A673 (cell line): ENCODE results near the gene FPR2. TPM values are rescaled to one million over a fixed set of nuclear protein-coding genes. Genes with fewer than 3 reads are reported as not detected.

Experiments
- BruUV-seq: library from RNA; stranded (reverse); fragments of 400-500 nt; replicated peaks from 2 replicates; lab custom pipeline; 2021; lab: Mats Ljungman, UMichigan
- CTCF ChIA-PET: fragments of 300-600 bp; sonication (Branson Sonifier 250); formaldehyde crosslinking; loops from one replicate; lab custom pipeline; 2022; ENCODE audit warnings: antibody characterized with exemption; lab: Charles Lee
- POLR2A ChIA-PET: fragments of 300-600 bp; sonication (Branson Sonifier 250); formaldehyde crosslinking; loops from one replicate; lab custom pipeline; 2022; ENCODE audit warnings: antibody characterized with exemption; ENCODE audit not compliant: low non-redundant PET; lab: Charles Lee
- DNase-seq: peaks from one replicate; pipeline ENCODE4 v3.0.0-alpha.2; 2015; ENCODE audit warnings: low spot score
- H3K27ac ChIP-seq: fragments of 200-600 bp; sonication (generic); 2 replicates; pipeline ENCODE4 v1.5.1; 2016; ENCODE audit warnings: mixed run types, low read depth, mild to moderate bottlenecking, mixed read lengths, antibody characterized with exemption, low read length; ENCODE audit not compliant: poor library complexity, severe bottlenecking
- H3K27me3 ChIP-seq: fragments of 200-600 bp; sonication (generic); replicated peaks from 2 replicates; pipeline ENCODE4 v1.6.1; 2017; ENCODE audit warnings: mixed run types, low read depth, mild to moderate bottlenecking, mixed read lengths, antibody characterized with exemption, low read length; ENCODE audit not compliant: insufficient read depth, poor library complexity
- H3K36me3 ChIP-seq: fragments of 200-600 bp; sonication (generic); 2 replicates; pipeline ENCODE4 v1.6.1; 2016; ENCODE audit warnings: mixed run types, mild to moderate bottlenecking, mixed read lengths, antibody characterized with exemption, low read length; ENCODE audit not compliant: insufficient read depth, poor library complexity, severe bottlenecking
- H3K4me1 ChIP-seq: fragments of 200-600 bp; sonication (generic); 2 replicates; pipeline ENCODE4 v1.6.1; 2017; ENCODE audit warnings: mixed run types, mild to moderate bottlenecking, mixed read lengths, antibody characterized with exemption, low read length; ENCODE audit not compliant: insufficient read depth, poor library complexity, severe bottlenecking
- H3K4me3 ChIP-seq: fragments of 200-600 bp; sonication (generic); 2 replicates; pipeline ENCODE4 v1.5.1; 2016; ENCODE audit warnings: low read depth, mixed run types, mild to moderate bottlenecking, mixed read lengths, low read length; ENCODE audit not compliant: poor library complexity, severe bottlenecking
- H3K9me3 ChIP-seq: fragments of 200-600 bp; sonication (generic); 2 replicates; pipeline ENCODE4 v1.6.1; 2016; ENCODE audit warnings: mixed run types, low read depth, mild to moderate bottlenecking, mixed read lengths, antibody characterized with exemption, low read length; ENCODE audit not compliant: poor library complexity, severe bottlenecking
- CTCF ChIP-seq: fragments of 300-800, 200-600 bp; sonication (generic); conservative IDR thresholded peaks from 2 replicates; pipeline ENCODE4 v1.5.1; 2017; ENCODE audit warnings: low read depth, mild to moderate bottlenecking, antibody characterized with exemption, low read length, moderate library complexity, mixed read lengths
- EZH2 ChIP-seq: fragments of 200-600 bp; sonication (generic); IDR thresholded peaks from 2 replicates; pipeline ENCODE4 v1.6.1; 2017; ENCODE audit warnings: borderline replicate concordance, low read depth, mild to moderate bottlenecking, mixed read lengths, antibody characterized with exemption, low read length; ENCODE audit not compliant: poor library complexity, severe bottlenecking
- intact Hi-C: fragments of 100-400 bp; cut with micrococcal nuclease; formaldehyde crosslinking; loops from one replicate; pipeline ENCODE4 v1.10.0; 2022; ENCODE audit not compliant: unreplicated experiment
- total RNA-seq: library from RNA; stranded (reverse); gene quantifications from 2 replicates; pipeline ENCODE4 v1.2.3, GENCODE V29; 2021

FPR2 gene
- total RNA-seq, 1 experiment from 2014 or later = not detected

- no peak for DNase-seq
- H3K4me1 ChIP-seq = no peaks in the 10 kb centered on the region
- H3K4me3 ChIP-seq = no peak overlapping the region
- CTCF ChIA-PET = interaction anchor here (1.2 kb wide), 1 partner anchor 22 kb away, joined by 3 read pairs; no protein-coding TSS in a partner anchor
- no peak for TF ChIP-seq EZH2
- no peak for TF ChIP-seq CTCF
- H3K36me3 ChIP-seq = no peaks in the 10 kb centered on the region
- no peak overlapping the region for H3K27ac ChIP-seq
- BruUV-seq = no TSS peak
- POLR2A ChIA-PET = no interaction called here
- H3K27me3 ChIP-seq = peaks cover 10% of the 10 kb centered on the region
- no peaks in the 10 kb centered on the region for H3K9me3 ChIP-seq
- intact Hi-C loops = no loop called here
These were observed 5.4 kb upstream of the FPR2 start for GRCh38 chr19:51755571-51755970.

GRCh38 chr19:51761696-51762095 is 716 bp downstream of the FPR2 start:
- Histone ChIP-seq H3K4me1 (no peaks in the 10 kb centered on the region), H3K4me3 (no peak overlapping the region), H3K9me3 (no peaks in the 10 kb centered on the region), H3K27me3 (peaks cover 28% of the 10 kb centered on the region), H3K27ac (no peak overlapping the region), H3K36me3 (no peaks in the 10 kb centered on the region)
- intact Hi-C loops = no loop called here
- no peak for TF ChIP-seq EZH2
- no peak for TF ChIP-seq CTCF
- ChIA-PET CTCF (no interaction called here), POLR2A (no interaction called here)
- DNase-seq = no peak
- no TSS peak for BruUV-seq

GRCh38 chr19:51765086-51765485 is 4.1 kb downstream of the FPR2 start:
- no peaks in the 10 kb centered on the region for H3K4me1 ChIP-seq
- no peaks in the 10 kb centered on the region for H3K36me3 ChIP-seq
- ChIA-PET POLR2A (no interaction called here), CTCF (no interaction called here)
- peaks cover 55% of the 10 kb centered on the region for H3K27me3 ChIP-seq
- DNase-seq = no peak
- intact Hi-C loops = loop anchor here (5.0 kb wide), 1 partner anchor 43 kb away; the partner anchor contains the start of gene HAS1
- TF ChIP-seq EZH2 = no peak
- no peak for TF ChIP-seq CTCF
- no peak overlapping the region for H3K4me3 ChIP-seq
- H3K27ac ChIP-seq = no peak overlapping the region
- H3K9me3 ChIP-seq = no peaks in the 10 kb centered on the region
- no TSS peak for BruUV-seq
